ENCODE data around the gene UQCR11. TPM values are rescaled to one million over a fixed set of nuclear protein-coding genes. Genes with fewer than 3 reads are reported as not detected.

UQCR11 gene
- total and polyA plus RNA-seq, 8 donors = 32.2 to 659 (median 153) TPM

DNA sequence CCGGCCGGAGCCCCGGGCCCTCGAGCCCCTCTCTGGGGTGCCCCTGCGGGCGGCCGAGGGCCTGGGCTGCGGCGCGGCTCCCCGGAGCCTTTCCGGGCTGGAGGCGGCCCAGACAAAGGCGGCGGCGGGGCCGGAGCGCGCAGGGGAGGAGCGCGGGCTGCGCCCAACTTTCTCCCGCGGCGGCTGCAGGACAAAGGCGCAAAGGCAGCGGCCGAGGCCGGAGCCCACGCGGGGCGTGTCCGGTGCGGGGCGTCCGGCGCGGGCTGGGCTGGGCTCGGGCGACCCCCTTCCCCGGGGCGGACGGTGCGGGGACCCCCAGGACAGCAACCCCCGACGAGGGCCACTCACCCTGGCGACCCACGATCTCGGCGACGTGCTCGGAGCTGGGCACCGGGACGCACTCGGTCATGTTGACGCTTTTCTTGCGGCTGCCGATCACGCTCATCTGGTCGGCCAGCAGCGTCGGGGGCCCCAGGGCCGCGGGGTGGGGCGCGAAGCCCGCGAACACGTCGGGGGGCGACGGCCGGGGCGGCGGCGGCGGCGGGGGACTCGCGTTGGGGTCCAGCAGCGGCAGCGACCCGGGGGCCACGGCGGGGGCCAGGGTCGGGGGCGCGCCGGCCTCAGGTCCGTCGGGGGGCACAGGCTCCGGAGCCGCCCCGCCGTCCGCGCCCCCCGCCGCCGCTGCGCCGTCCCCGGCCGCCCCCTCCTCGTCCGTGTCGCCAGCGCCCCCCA is 38.0 kb downstream of the UQCR11 start:
- H3K27me3 ChIP-seq = peaks cover 0 to 17% (median 0%) of the 10 kb centered on the region in 3 donors
- peaks cover 0 to 5% (median 2%) of the 10 kb centered on the region in 4 donors for H3K36me3 ChIP-seq
- no peaks in the 10 kb centered on the region for H3K9me3 ChIP-seq
- intact Hi-C loops (cut with DNase I; ENCODE audit: low total_unique reads) = no loop called here
- peak overlapping the region; percentile 65 to 76 (median 74) for H3K4me3 ChIP-seq
- peaks cover 11 to 29% (median 23%) of the 10 kb centered on the region in 4 donors for H3K4me1 ChIP-seq
- peak; percentile 45 to 69 for DNase-seq
- H3K27ac ChIP-seq = peak overlapping the region; percentile 86 to 93 (median 87)
- 0 to 2% (median 1%) methylated on average over 30 to 106 of the region's 108 CpGs for WGBS, 5 donors
- TF ChIP-seq, protein P1, sequence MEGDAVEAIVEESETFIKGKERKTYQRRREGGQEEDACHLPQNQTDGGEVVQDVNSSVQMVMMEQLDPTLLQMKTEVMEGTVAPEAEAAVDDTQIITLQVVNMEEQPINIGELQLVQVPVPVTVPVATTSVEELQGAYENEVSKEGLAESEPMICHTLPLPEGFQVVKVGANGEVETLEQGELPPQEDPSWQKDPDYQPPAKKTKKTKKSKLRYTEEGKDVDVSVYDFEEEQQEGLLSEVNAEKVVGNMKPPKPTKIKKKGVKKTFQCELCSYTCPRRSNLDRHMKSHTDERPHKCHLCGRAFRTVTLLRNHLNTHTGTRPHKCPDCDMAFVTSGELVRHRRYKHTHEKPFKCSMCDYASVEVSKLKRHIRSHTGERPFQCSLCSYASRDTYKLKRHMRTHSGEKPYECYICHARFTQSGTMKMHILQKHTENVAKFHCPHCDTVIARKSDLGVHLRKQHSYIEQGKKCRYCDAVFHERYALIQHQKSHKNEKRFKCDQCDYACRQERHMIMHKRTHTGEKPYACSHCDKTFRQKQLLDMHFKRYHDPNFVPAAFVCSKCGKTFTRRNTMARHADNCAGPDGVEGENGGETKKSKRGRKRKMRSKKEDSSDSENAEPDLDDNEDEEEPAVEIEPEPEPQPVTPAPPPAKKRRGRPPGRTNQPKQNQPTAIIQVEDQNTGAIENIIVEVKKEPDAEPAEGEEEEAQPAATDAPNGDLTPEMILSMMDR (IDR thresholded peaks at IDR 0.05) = no peak
- TF ChIP-seq EP300 (IDR thresholded peaks at IDR 0.05) (no peak), POLR2A (IDR thresholded peaks at IDR 0.05) (no peak), POLR2AphosphoS5 (IDR thresholded peaks at IDR 0.05) (no peak)

- no peak for TF ChIP-seq POLR2A (IDR thresholded peaks at IDR 0.05)
- TF ChIP-seq POLR2AphosphoS5 (IDR thresholded peaks at IDR 0.05) = peak in 2 of 3 donors; percentile 69 to 72
- 6 to 16% (median 11%) methylated on average over 6 to 42 of the region's 42 CpGs for WGBS, 5 donors
- H3K27me3 ChIP-seq = peaks cover 0 to 17% (median 0%) of the 10 kb centered on the region in 3 donors
- peaks cover 0 to 8% (median 2%) of the 10 kb centered on the region in 4 donors for H3K36me3 ChIP-seq
- H3K4me1 ChIP-seq = peaks cover 11 to 29% (median 23%) of the 10 kb centered on the region in 4 donors
- intact Hi-C loops (cut with DNase I; ENCODE audit: low total_unique reads) = no loop called here
- DNase-seq = peak; percentile 71 to 95
- H3K4me3 ChIP-seq = peak overlapping the region; percentile 65 to 76 (median 74)
- no peaks in the 10 kb centered on the region for H3K9me3 ChIP-seq
- H3K27ac ChIP-seq = peak overlapping the region; percentile 86 to 93 (median 87)
Measured at GRCh38 chr19:1566392-1567115, 38.7 kb downstream of the UQCR11 start.

- no peak for DNase-seq
- no peak for TF ChIP-seq POLR2A (IDR thresholded peaks at IDR 0.05)
- no peak for TF ChIP-seq EP300 (IDR thresholded peaks at IDR 0.05)
- TF ChIP-seq POLR2AphosphoS5 (IDR thresholded peaks at IDR 0.05) = no peak
- TF ChIP-seq, protein P1 (IDR thresholded peaks at IDR 0.05) = no peak
- Histone ChIP-seq H3K9me3 (no peaks in the 10 kb centered on the region), H3K36me3 (peaks cover 0 to 16% (median 2%) of the 10 kb centered on the region in 4 donors), H3K27ac (no peak overlapping the region), H3K27me3 (peaks cover 0 to 13% (median 0%) of the 10 kb centered on the region in 3 donors), H3K4me1 (peaks cover 6 to 21% (median 16%) of the 10 kb centered on the region in 4 donors), H3K4me3 (no peak overlapping the region)
- intact Hi-C loops (cut with DNase I; ENCODE audit: low total_unique reads) = no loop called here
- 90 to 99% (median 92%) methylated on average over 4 to 6 of the region's 6 CpGs for WGBS, 5 donors
Measured at GRCh38 chr19:1563251-1563650, 42.0 kb downstream of the UQCR11 start.

DNA sequence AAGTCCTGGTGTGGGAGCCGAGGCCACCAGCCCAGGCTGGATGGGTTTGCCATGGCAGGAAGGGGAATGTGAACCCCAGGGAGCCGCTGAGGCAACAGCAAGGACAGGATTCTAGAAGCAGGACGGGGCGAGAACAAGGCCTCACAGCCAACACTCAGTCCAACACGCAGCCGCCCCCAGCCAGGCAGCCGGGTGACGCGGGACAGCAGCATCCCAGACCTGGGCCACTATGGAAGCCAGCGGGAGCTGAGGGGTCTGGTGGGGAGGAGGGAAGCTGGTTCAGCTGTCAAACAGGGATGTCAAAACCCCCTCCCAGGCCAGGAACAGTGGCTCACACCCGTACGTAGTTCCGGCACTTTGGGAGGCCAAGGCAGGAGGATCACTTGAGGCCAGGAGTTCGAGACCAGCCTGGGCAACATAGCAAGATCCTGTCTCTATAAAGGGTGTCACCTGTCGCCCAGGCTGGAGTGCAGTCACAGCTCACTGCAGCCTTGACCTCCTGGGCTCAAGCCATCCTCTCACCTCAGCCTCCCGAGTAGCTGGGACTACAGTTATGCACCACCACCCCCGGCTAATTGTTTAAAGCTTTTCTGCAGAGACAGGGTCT is 43.9 kb downstream of the UQCR11 start:
- Histone ChIP-seq H3K27ac (no peak overlapping the region), H3K27me3 (peaks cover 0 to 2% (median 0%) of the 10 kb centered on the region in 3 donors), H3K9me3 (no peaks in the 10 kb centered on the region), H3K4me1 (peaks cover 6 to 10% (median 8%) of the 10 kb centered on the region in 4 donors), H3K4me3 (no peak overlapping the region), H3K36me3 (peaks cover 0 to 22% (median 9%) of the 10 kb centered on the region in 4 donors)
- 86 to 94% (median 91%) methylated on average over 17 of the region's 17 CpGs for WGBS, 5 donors
- TF ChIP-seq POLR2AphosphoS5 (IDR thresholded peaks at IDR 0.05) = no peak
- TF ChIP-seq POLR2A (IDR thresholded peaks at IDR 0.05) = no peak
- TF ChIP-seq EP300 (IDR thresholded peaks at IDR 0.05) = no peak
- TF ChIP-seq, protein P1 (IDR thresholded peaks at IDR 0.05) = no peak
- intact Hi-C loops (cut with DNase I; ENCODE audit: low total_unique reads) = no loop called here
- no peak for DNase-seq

Measured in stomach (tissue), 9 donors.